ENCODE data around the gene GSE1. TPM values are rescaled to one million over a fixed set of nuclear protein-coding genes. Genes with fewer than 3 reads are reported as not detected.

Gene GSE1
- total RNA-seq, 1 experiment from 2014 or later = 90.2 TPM

GRCh38 chr16:85668676-85669424, 55.7 kb downstream of the GSE1 start:
- no peak overlapping the region for H3K4me2 ChIP-seq (ENCODE audit: low read length)
- no peak overlapping the region for H3K27ac ChIP-seq (ENCODE audit: low read depth, low read length)
- ChIA-PET RAD21 (ENCODE audit: low non-redundant PET in 1 of 2, low total read pairs in 2 of 2, uncharacterized antibody in 2 of 2, unreplicated experiment in 2 of 2) (no interaction called here), CTCF (no interaction called here), POLR2A (no interaction called here)
- H3K9me3 ChIP-seq (ENCODE audit: control insufficient read depth in 1 of 2, insufficient read depth in 1 of 2, low read depth in 1 of 2, low read length in 2 of 2) = no peaks in the 10 kb centered on the region
- ATAC-seq (peak; percentile 12; the same call in 1 of the 2 replicates), DNase-seq (ENCODE audit: low read depth, low spot score) (no peak)
- H4K20me1 ChIP-seq (ENCODE audit: insufficient read depth) = peaks cover 4% of the 10 kb centered on the region; the same call in 1 of the 2 replicates
- no TSS peak for BruUV-seq (replicated peaks)
- H3K36me3 ChIP-seq (ENCODE audit: control insufficient read depth in 1 of 2, insufficient read depth in 2 of 2, low read length in 2 of 2) = peaks cover 68 to 82% of the 10 kb centered on the region in 2 experiments; a peak in 3 of 4 replicates
- H3K9me2 ChIP-seq (ENCODE audit: insufficient read depth) = no peaks in the 10 kb centered on the region
- intact Hi-C loops (cut with micrococcal nuclease) = no loop called here
- H3K9ac ChIP-seq (ENCODE audit: low read length) = no peak overlapping the region
- no peaks in the 10 kb centered on the region for H3K4me1 ChIP-seq (ENCODE audit: control insufficient read depth in 1 of 2, insufficient read depth in 2 of 2, low read length in 2 of 2)
- H3K4me3 ChIP-seq (replicated peaks in 1 of 2; ENCODE audit: low read depth in 1 of 2, low read length in 2 of 2) = no peak overlapping the region
- H3K27me3 ChIP-seq (ENCODE audit: insufficient read depth, low read length) = no peaks in the 10 kb centered on the region
- no peaks in the 10 kb centered on the region for H3K79me2 ChIP-seq (ENCODE audit: insufficient read depth, low read length)
- TF ChIP-seq CBX3 (IDR thresholded peaks at IDR 0.05; ENCODE audit: low read depth) (no peak), EZH2 (IDR thresholded peaks at IDR 0.05) (no peak), TCF7L2 (IDR thresholded peaks at IDR 0.05; ENCODE audit: borderline replicate concordance, extremely low read depth, insufficient read depth, insufficient read length) (no peak), FOSL1 (IDR thresholded peaks at IDR 0.05; ENCODE audit: low read depth) (no peak)
- no peak overlapping the region for H2AFZ ChIP-seq (ENCODE audit: low read depth, low read length, poor library complexity, severe bottlenecking)

GRCh38 chr16:85670840-85671239, 57.7 kb downstream of the GSE1 start:
- Histone ChIP-seq H3K27me3 (ENCODE audit: insufficient read depth, low read length) (no peaks in the 10 kb centered on the region), H4K20me1 (ENCODE audit: insufficient read depth) (peaks cover 4% of the 10 kb centered on the region; the same call in 1 of the 2 replicates), H3K4me2 (ENCODE audit: low read length) (no peak overlapping the region), H3K79me2 (ENCODE audit: insufficient read depth, low read length) (no peaks in the 10 kb centered on the region), H2AFZ (ENCODE audit: low read depth, low read length, poor library complexity, severe bottlenecking) (no peak overlapping the region), H3K27ac (ENCODE audit: low read depth, low read length) (no peak overlapping the region), H3K36me3 (ENCODE audit: control insufficient read depth in 1 of 2, insufficient read depth in 2 of 2, low read length in 2 of 2) (peaks cover 74 to 79% of the 10 kb centered on the region in 2 experiments; a peak in 3 of 4 replicates), H3K4me1 (ENCODE audit: control insufficient read depth in 1 of 2, insufficient read depth in 2 of 2, low read length in 2 of 2) (no peaks in the 10 kb centered on the region), H3K9ac (ENCODE audit: low read length) (no peak overlapping the region), H3K4me3 (replicated peaks in 1 of 2; ENCODE audit: low read depth in 1 of 2, low read length in 2 of 2) (no peak overlapping the region), H3K9me3 (ENCODE audit: control insufficient read depth in 1 of 2, insufficient read depth in 1 of 2, low read depth in 1 of 2, low read length in 2 of 2) (no peaks in the 10 kb centered on the region), H3K9me2 (ENCODE audit: insufficient read depth) (no peaks in the 10 kb centered on the region)
- ChIA-PET RAD21 (ENCODE audit: low non-redundant PET in 1 of 2, low total read pairs in 2 of 2, uncharacterized antibody in 2 of 2, unreplicated experiment in 2 of 2) (no interaction called here), POLR2A (no interaction called here), CTCF (interaction anchor here (0.7 kb wide), 1 partner anchor 40 kb away, joined by 3 read pairs; no protein-coding TSS in a partner anchor)
- ATAC-seq (no peak), DNase-seq (ENCODE audit: low read depth, low spot score) (no peak)
- intact Hi-C loops (cut with micrococcal nuclease) = no loop called here
- no peak for TF ChIP-seq CBX3 (IDR thresholded peaks at IDR 0.05; ENCODE audit: low read depth)
- TF ChIP-seq EZH2 (IDR thresholded peaks at IDR 0.05) = no peak
- no peak for TF ChIP-seq FOSL1 (IDR thresholded peaks at IDR 0.05; ENCODE audit: low read depth)
- TF ChIP-seq YY1 (IDR thresholded peaks at IDR 0.05; ENCODE audit: extremely low read depth, insufficient replicate concordance, low read depth, low read length) = no peak
- TF ChIP-seq CEBPB (IDR thresholded peaks at IDR 0.05; ENCODE audit: low read depth) = no peak
- no peak for TF ChIP-seq POLR2AphosphoS5 (IDR thresholded peaks at IDR 0.05; ENCODE audit: low read depth, low read length)
- TF ChIP-seq SP1 (IDR thresholded peaks at IDR 0.05; ENCODE audit: low read depth) = no peak
- no peak for TF ChIP-seq SRF (IDR thresholded peaks at IDR 0.05; ENCODE audit: low read depth)
- no TSS peak for BruUV-seq (replicated peaks)
